ENCODE data around the gene SIPA1.
A peak's percentile ranks its signal among the peaks of the same experiment; 100 is the strongest.
"Not testable (repeated sequence)": the region's sequence is repeated elsewhere in the genome, so short reads cannot be mapped to it uniquely, and the experiment has no call there.

The SIPA1 gene

GRCh38 chr11:65658174-65659021 lies 20.5 kb downstream of the SIPA1 start:
- DNase-seq (ENCODE audit: low read depth) = no peak

- DNase-seq (ENCODE audit: low read depth) = no peak
These were observed 22.1 kb downstream of the SIPA1 start for GRCh38 chr11:65660038-65660437.

- not testable (repeated sequence) for DNase-seq (ENCODE audit: low read depth)
These were observed 23.0 kb downstream of the SIPA1 start for GRCh38 chr11:65660908-65661307.

- no peak for DNase-seq (ENCODE audit: low read depth)
These were observed 23.8 kb downstream of the SIPA1 start for GRCh38 chr11:65661599-65662246.

GRCh38 chr11:65662247-65662798 lies 24.4 kb downstream of the SIPA1 start:
- DNase-seq (ENCODE audit: low read depth) = no peak

- peak; percentile 85 for DNase-seq (ENCODE audit: low read depth)
These were observed 25.1 kb downstream of the SIPA1 start, which contains the start of gene RELA for GRCh38 chr11:65662799-65663638. RELA (minus strand) TSS chr11:65662916; CDS start chr11:65662832, 84 bp downstream.

GRCh38 chr11:65663639-65664200 lies 25.8 kb downstream of the SIPA1 start:
- no peak for DNase-seq (ENCODE audit: low read depth)

GRCh38 chr11:65672180-65672860 lies 34.4 kb downstream of the SIPA1 start:
- no peak for DNase-seq (ENCODE audit: low read depth)

- DNase-seq (ENCODE audit: low read depth) = no peak
These were observed 35.1 kb downstream of the SIPA1 start for GRCh38 chr11:65672982-65673381.

- no peak for DNase-seq (ENCODE audit: low read depth)
These were observed 42.4 kb downstream of the SIPA1 start for GRCh38 chr11:65680192-65680743.

GRCh38 chr11:65683480-65683879 lies 45.6 kb downstream of the SIPA1 start:
- not testable (repeated sequence) for DNase-seq (ENCODE audit: low read depth)

- DNase-seq (ENCODE audit: low read depth) = no peak
These were observed 48.1 kb downstream of the SIPA1 start for GRCh38 chr11:65685981-65686380.

GRCh38 chr11:65691847-65692246 lies 53.9 kb downstream of the SIPA1 start:
- not testable (repeated sequence) for DNase-seq (ENCODE audit: low read depth)

GRCh38 chr11:65692367-65692766 lies 54.5 kb downstream of the SIPA1 start:
- DNase-seq (ENCODE audit: low read depth) = no peak

- DNase-seq (ENCODE audit: low read depth) = no peak
These were observed 57.7 kb downstream of the SIPA1 start for GRCh38 chr11:65695459-65696241.

- no peak for DNase-seq (ENCODE audit: low read depth)
These were observed 59.1 kb downstream of the SIPA1 start for GRCh38 chr11:65696802-65697552.

- DNase-seq (ENCODE audit: low read depth) = no peak
These were observed 60.3 kb downstream of the SIPA1 start for GRCh38 chr11:65698205-65698604.

GRCh38 chr11:65699306-65699705 lies 61.4 kb downstream of the SIPA1 start:
- no peak for DNase-seq (ENCODE audit: low read depth)

- DNase-seq (ENCODE audit: low read depth) = no peak
These were observed 62.5 kb downstream of the SIPA1 start for GRCh38 chr11:65700399-65700798.

Measured in activated T-helper 9 cell treated with anti-CD3 and anti-CD28 coated beads, Interleukin-2, amount 50 U/mL, for 16 hours (primary cell).